CD4-positive, CD25-positive, alpha-beta regulatory T cell (primary cell): ENCODE measurements around the gene AKR1C1. TPM values are rescaled to one million over a fixed set of nuclear protein-coding genes. Genes with fewer than 3 reads are reported as not detected.
"Not testable (repeated sequence)": the region's sequence is repeated elsewhere in the genome, so short reads cannot be mapped to it uniquely, and the experiment has no call there.

Experiments used
- ATAC-seq, 2 donors: fragments of 150-1000 bp; cut with Tn5 transposase; one replicate each; pipeline ENCODE4 v1.10.0; 2021; ENCODE audit warnings: low read depth in 2 of 2, moderate number of reproducible peaks in 2 of 2, moderate library complexity in 1 of 2
- DNase-seq, 3 donors: peaks; one replicate each; pipeline versions ENCODE4 v3.0.0 to v3.0.0-alpha.2; 2012 to 2022; ENCODE audit warnings: mixed read lengths in 1 of 3
- H3K27ac ChIP-seq: one replicate; pipeline ENCODE4 v1.7.0; 2013; ENCODE audit warnings: mild to moderate bottlenecking, low read length; ENCODE audit not compliant: insufficient read depth, poor library complexity, severe bottlenecking
- H3K27me3 ChIP-seq: one replicate; pipeline ENCODE4 v1.7.0; 2013; ENCODE audit warnings: low read length; ENCODE audit not compliant: control insufficient read depth, insufficient read depth
- H3K36me3 ChIP-seq: one replicate; pipeline ENCODE4 v1.7.0; 2013; ENCODE audit warnings: mild to moderate bottlenecking, low read length, moderate library complexity; ENCODE audit not compliant: control insufficient read depth, insufficient read depth
- H3K4me1 ChIP-seq: 2 replicates; pipeline ENCODE4 v1.7.0; 2013; ENCODE audit warnings: mild to moderate bottlenecking, low read length; ENCODE audit not compliant: insufficient read depth, control insufficient read depth, poor library complexity, severe bottlenecking
- H3K4me3 ChIP-seq: one replicate; pipeline ENCODE4 v1.7.0; 2013; ENCODE audit warnings: low read depth, mild to moderate bottlenecking, low read length, moderate library complexity
- H3K9me3 ChIP-seq, 2 experiments: 1 replicate in 1 of 2; 2 replicates in 1 of 2; pipeline ENCODE4 v1.7.0; 2013; ENCODE audit warnings: low read length in 2 of 2, mild to moderate bottlenecking in 1 of 2, moderate library complexity in 1 of 2; ENCODE audit not compliant: control insufficient read depth in 2 of 2
- H3K27ac Mint-ChIP-seq, 3 donors: one replicate each; pipeline ENCODE4 v1.8.0; 2020 to 2022; ENCODE audit warnings: mild to moderate bottlenecking in 3 of 3, mixed read lengths in 3 of 3, moderate library complexity in 2 of 3
- H3K27me3 Mint-ChIP-seq: one replicate; pipeline ENCODE4 v1.8.0; 2022; ENCODE audit warnings: mild to moderate bottlenecking, mixed read lengths
- H3K36me3 Mint-ChIP-seq: one replicate; pipeline ENCODE4 v1.8.0; 2020; ENCODE audit warnings: mixed read lengths
- H3K4me1 Mint-ChIP-seq, 4 donors: one replicate each; pipeline ENCODE4 v1.8.0; 2020 to 2022; ENCODE audit warnings: mixed read lengths in 4 of 4, mild to moderate bottlenecking in 1 of 4
- H3K4me3 Mint-ChIP-seq, 4 donors: one replicate each; pipeline ENCODE4 v1.8.0; 2020 to 2022; ENCODE audit warnings: mild to moderate bottlenecking in 4 of 4, mixed read lengths in 4 of 4, moderate library complexity in 3 of 4
- H3K9me3 Mint-ChIP-seq, 7 donors: one replicate each; pipeline ENCODE4 v1.8.0; 2020 to 2022; ENCODE audit warnings: mixed read lengths in 7 of 7, mild to moderate bottlenecking in 3 of 7, moderate library complexity in 2 of 7
- polyA plus RNA-seq, 4 donors: library from polyadenylated mRNA; unstranded; fragments of 300-500 nt; fragmentation: Illumina TruSeq; gene quantifications; one replicate each; pipeline ENCODE4 v1.2.3, GENCODE V29; 2021
- total RNA-seq: library from RNA; stranded (reverse); gene quantifications from one replicate; pipeline ENCODE4 v1.2.3, GENCODE V29; 2022

Gene AKR1C1
- total RNA-seq (1.4 TPM), polyA plus RNA-seq (1 to 10 TPM in 1 of 4 donors, under 1 TPM in 2, not detected in 1; 0.14 to 1.5 (median 0.29) TPM)

GRCh38 chr10:4962876-4963814 is at the start of gene AKR1C1:
TSS of gene AKR1C1 (plus strand) at chr10:4963415. CDS start at chr10:4963445, 30 bp downstream.
- H3K4me1 ChIP-seq, DNase-seq, H3K36me3 ChIP-seq, ATAC-seq, H3K9me3 ChIP-seq, H3K27me3 ChIP-seq, H3K4me3 ChIP-seq, H3K36me3 Mint-ChIP-seq, H3K27me3 Mint-ChIP-seq, H3K27ac ChIP-seq, H3K9me3 Mint-ChIP-seq, H3K4me1 Mint-ChIP-seq, H3K4me3 Mint-ChIP-seq: not testable (repeated sequence)
- H3K27ac Mint-ChIP-seq = peak within 1 kb of the TSS in 1 of 3 donors; percentile 80

- H3K27me3 Mint-ChIP-seq = no peaks in the 10 kb centered on the region
- H3K9me3 ChIP-seq = no peaks in the 10 kb centered on the region
- DNase-seq = no peak
- no peak overlapping the region for H3K27ac ChIP-seq
- H3K4me1 Mint-ChIP-seq = no peaks in the 10 kb centered on the region
- no peaks in the 10 kb centered on the region for H3K4me1 ChIP-seq
- H3K9me3 Mint-ChIP-seq = no peaks in the 10 kb centered on the region
- no peaks in the 10 kb centered on the region for H3K27me3 ChIP-seq
- H3K36me3 ChIP-seq = no peaks in the 10 kb centered on the region
- H3K27ac Mint-ChIP-seq = no peak overlapping the region
- no peak overlapping the region for H3K4me3 ChIP-seq
- H3K4me3 Mint-ChIP-seq = no peak overlapping the region
- ATAC-seq = no peak
- H3K36me3 Mint-ChIP-seq = no peaks in the 10 kb centered on the region
Measured at GRCh38 chr10:4914213-4914850, 48.9 kb upstream of the AKR1C1 start.

- H3K4me1 ChIP-seq = no peaks in the 10 kb centered on the region
- H3K9me3 Mint-ChIP-seq = no peaks in the 10 kb centered on the region
- H3K4me3 Mint-ChIP-seq = no peak overlapping the region
- no peak for DNase-seq
- no peak overlapping the region for H3K27ac ChIP-seq
- no peaks in the 10 kb centered on the region for H3K36me3 ChIP-seq
- H3K27me3 Mint-ChIP-seq = no peaks in the 10 kb centered on the region
- no peaks in the 10 kb centered on the region for H3K36me3 Mint-ChIP-seq
- no peak overlapping the region for H3K27ac Mint-ChIP-seq
- H3K9me3 ChIP-seq = no peaks in the 10 kb centered on the region
- H3K4me1 Mint-ChIP-seq = no peaks in the 10 kb centered on the region
- no peak for ATAC-seq
- no peaks in the 10 kb centered on the region for H3K27me3 ChIP-seq
- H3K4me3 ChIP-seq = no peak overlapping the region
Measured at GRCh38 chr10:4916086-4916716, 47.0 kb upstream of the AKR1C1 start.

- Histone ChIP-seq H3K27me3 (no peaks in the 10 kb centered on the region), H3K36me3 (no peaks in the 10 kb centered on the region), H3K9me3 (no peaks in the 10 kb centered on the region), H3K4me3 (no peak overlapping the region), H3K27ac (no peak overlapping the region), H3K4me1 (no peaks in the 10 kb centered on the region)
- no peak overlapping the region for H3K4me3 Mint-ChIP-seq
- H3K4me1 Mint-ChIP-seq = no peaks in the 10 kb centered on the region
- H3K27me3 Mint-ChIP-seq = no peaks in the 10 kb centered on the region
- no peaks in the 10 kb centered on the region for H3K9me3 Mint-ChIP-seq
- H3K36me3 Mint-ChIP-seq = no peaks in the 10 kb centered on the region
- ATAC-seq (no peak), DNase-seq (no peak)
- no peak overlapping the region for H3K27ac Mint-ChIP-seq
Measured at GRCh38 chr10:4918236-4918635, 45.0 kb upstream of the AKR1C1 start.

GRCh38 chr10:4924482-4924881 is 38.7 kb upstream of the AKR1C1 start:
- H3K27ac Mint-ChIP-seq = not testable (repeated sequence)

GRCh38 chr10:4926400-4926799 is 36.8 kb upstream of the AKR1C1 start:
- Histone ChIP-seq H3K36me3 (no peaks in the 10 kb centered on the region), H3K9me3 (peaks cover 8 to 15% of the 10 kb centered on the region in 2 experiments), H3K27me3 (no peaks in the 10 kb centered on the region), H3K4me3 (no peak overlapping the region), H3K4me1 (no peaks in the 10 kb centered on the region), H3K27ac (no peak overlapping the region)
- Mint-ChIP-seq H3K27ac (no peak overlapping the region), H3K4me3 (no peak overlapping the region), H3K9me3 (peaks cover 0 to 19% (median 4%) of the 10 kb centered on the region in 7 donors), H3K27me3 (no peaks in the 10 kb centered on the region), H3K36me3 (no peaks in the 10 kb centered on the region), H3K4me1 (no peaks in the 10 kb centered on the region)
- no peak for DNase-seq
- ATAC-seq = no peak

More at GRCh38 chr10:4924482-4924881, 38.7 kb upstream of the AKR1C1 start:
- peaks cover 0 to 19% (median 4%) of the 10 kb centered on the region in 7 donors for H3K9me3 Mint-ChIP-seq
- H3K9me3 ChIP-seq = peaks cover 8 to 15% of the 10 kb centered on the region in 2 experiments
- not testable (repeated sequence) for H3K27ac ChIP-seq, H3K4me1 Mint-ChIP-seq, H3K27me3 Mint-ChIP-seq, H3K4me3 ChIP-seq, H3K4me1 ChIP-seq, H3K36me3 Mint-ChIP-seq, H3K36me3 ChIP-seq, ATAC-seq, DNase-seq, H3K27me3 ChIP-seq, H3K4me3 Mint-ChIP-seq

- H3K4me1 Mint-ChIP-seq = no peaks in the 10 kb centered on the region
- no peak overlapping the region for H3K27ac Mint-ChIP-seq
- Histone ChIP-seq H3K27me3 (peaks cover 3% of the 10 kb centered on the region), H3K9me3 (peaks cover 0 to 6% of the 10 kb centered on the region in 2 experiments), H3K27ac (no peak overlapping the region), H3K4me1 (no peaks in the 10 kb centered on the region), H3K4me3 (no peak overlapping the region), H3K36me3 (no peaks in the 10 kb centered on the region)
- H3K36me3 Mint-ChIP-seq = peaks cover 4% of the 10 kb centered on the region
- no peaks in the 10 kb centered on the region for H3K27me3 Mint-ChIP-seq
- ATAC-seq = no peak
- no peak overlapping the region for H3K4me3 Mint-ChIP-seq
- DNase-seq = no peak
- peaks cover 0 to 8% (median 2%) of the 10 kb centered on the region in 7 donors for H3K9me3 Mint-ChIP-seq
Measured at GRCh38 chr10:4931587-4931986, 31.6 kb upstream of the AKR1C1 start.
